ENCODE data around the gene COBLL1.

Gene COBLL1

DNA sequence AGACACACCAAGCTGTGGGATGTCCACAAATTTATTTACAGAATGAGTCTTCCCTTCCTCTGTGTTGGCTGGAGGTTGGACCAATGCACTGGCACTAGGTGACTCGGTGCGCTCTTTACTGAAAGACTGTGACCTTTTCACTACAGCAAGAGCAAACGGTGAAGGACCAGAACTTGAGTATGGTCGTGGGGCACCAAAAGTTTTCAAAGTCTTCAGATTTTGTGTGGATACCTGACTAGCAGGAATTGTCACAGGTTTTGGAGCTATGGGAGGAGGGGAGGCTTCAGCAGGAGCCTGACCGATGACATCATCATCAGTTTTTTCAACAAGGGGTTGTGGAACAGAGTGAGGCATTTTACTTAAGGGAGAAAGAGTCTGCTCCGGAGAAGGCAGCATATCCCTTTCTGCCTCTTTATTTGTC, 147.3 kb downstream of the COBLL1 start:
- H3K27me3 ChIP-seq (ENCODE audit: control insufficient read depth in 5 of 5, insufficient read depth in 4 of 5, low read length in 5 of 5) = no peaks in the 10 kb centered on the region
- H3K27ac ChIP-seq (ENCODE audit: low read depth, low read length) = no peak overlapping the region
- peaks cover 0 to 8% (median 0%) of the 10 kb centered on the region in 5 donors for H3K4me1 ChIP-seq (ENCODE audit: control insufficient read depth in 5 of 5, insufficient read depth in 5 of 5, low read length in 5 of 5)
- no peaks in the 10 kb centered on the region for H3K9me3 ChIP-seq (ENCODE audit: control insufficient read depth in 5 of 5, low read length in 5 of 5)
- H3K36me3 ChIP-seq (ENCODE audit: control insufficient read depth in 5 of 5, insufficient read depth in 5 of 5, low read length in 5 of 5) = peaks cover 37 to 64% (median 52%) of the 10 kb centered on the region in 5 donors
- H3K9ac ChIP-seq (ENCODE audit: low read length in 5 of 5) = no peak overlapping the region
- H3K4me3 ChIP-seq (ENCODE audit: low read depth in 1 of 5, low read length in 5 of 5) = no peak overlapping the region

DNA sequence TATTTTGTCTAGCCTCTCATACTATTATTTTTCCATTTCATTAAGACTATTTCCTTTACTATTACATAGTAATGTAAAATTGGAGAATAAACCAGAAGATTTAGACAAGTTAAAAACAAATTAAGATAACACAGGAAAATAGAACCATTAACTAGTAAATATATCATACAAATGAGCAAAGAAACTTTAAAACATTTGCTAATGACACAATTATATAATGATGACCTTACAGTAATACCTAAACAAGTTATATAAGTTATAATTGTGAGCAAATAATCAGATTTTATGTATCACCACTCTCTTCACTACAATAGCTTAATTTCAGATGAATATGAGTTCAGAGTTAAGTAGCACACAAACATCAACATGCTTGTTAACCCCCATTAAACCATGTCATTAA, 147.8 kb downstream of the COBLL1 start:
- no peak overlapping the region for H3K4me3 ChIP-seq (ENCODE audit: low read depth in 1 of 5, low read length in 5 of 5)
- H3K36me3 ChIP-seq (ENCODE audit: control insufficient read depth in 5 of 5, insufficient read depth in 5 of 5, low read length in 5 of 5) = peaks cover 41 to 64% (median 52%) of the 10 kb centered on the region in 5 donors
- H3K9me3 ChIP-seq (ENCODE audit: control insufficient read depth in 5 of 5, low read length in 5 of 5) = no peaks in the 10 kb centered on the region
- H3K27ac ChIP-seq (ENCODE audit: low read depth, low read length) = no peak overlapping the region
- no peaks in the 10 kb centered on the region for H3K27me3 ChIP-seq (ENCODE audit: control insufficient read depth in 5 of 5, insufficient read depth in 4 of 5, low read length in 5 of 5)
- H3K9ac ChIP-seq (ENCODE audit: low read length in 5 of 5) = no peak overlapping the region
- peaks cover 0 to 8% (median 0%) of the 10 kb centered on the region in 5 donors for H3K4me1 ChIP-seq (ENCODE audit: control insufficient read depth in 5 of 5, insufficient read depth in 5 of 5, low read length in 5 of 5)

DNA sequence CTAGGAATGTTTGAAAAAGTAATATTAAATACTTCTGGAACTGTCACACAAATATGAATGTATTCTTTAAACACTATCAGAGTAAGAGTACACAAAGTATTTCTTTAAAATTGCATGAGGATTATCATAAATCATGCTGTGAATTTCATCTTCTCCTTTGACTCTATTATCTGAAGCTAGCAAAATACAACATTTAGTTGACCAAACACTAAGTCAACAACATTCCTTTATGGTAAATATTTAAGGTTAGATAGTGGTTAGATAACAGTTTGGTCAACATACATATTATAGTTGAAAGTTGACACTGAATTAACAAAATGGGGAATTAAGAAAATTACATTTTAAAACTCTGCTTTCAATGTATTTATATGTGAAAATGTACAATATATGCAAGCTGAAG, 148.2 kb downstream of the COBLL1 start:
- H3K4me1 ChIP-seq (ENCODE audit: control insufficient read depth in 5 of 5, insufficient read depth in 5 of 5, low read length in 5 of 5) = peaks cover 0 to 8% (median 0%) of the 10 kb centered on the region in 5 donors
- H3K4me3 ChIP-seq (ENCODE audit: low read depth in 1 of 5, low read length in 5 of 5) = no peak overlapping the region
- H3K9ac ChIP-seq (ENCODE audit: low read length in 5 of 5) = no peak overlapping the region
- no peak overlapping the region for H3K27ac ChIP-seq (ENCODE audit: low read depth, low read length)
- H3K36me3 ChIP-seq (ENCODE audit: control insufficient read depth in 5 of 5, insufficient read depth in 5 of 5, low read length in 5 of 5) = peaks cover 41 to 62% (median 52%) of the 10 kb centered on the region in 5 donors
- H3K9me3 ChIP-seq (ENCODE audit: control insufficient read depth in 5 of 5, low read length in 5 of 5) = no peaks in the 10 kb centered on the region
- H3K27me3 ChIP-seq (ENCODE audit: control insufficient read depth in 5 of 5, insufficient read depth in 4 of 5, low read length in 5 of 5) = no peaks in the 10 kb centered on the region

DNA sequence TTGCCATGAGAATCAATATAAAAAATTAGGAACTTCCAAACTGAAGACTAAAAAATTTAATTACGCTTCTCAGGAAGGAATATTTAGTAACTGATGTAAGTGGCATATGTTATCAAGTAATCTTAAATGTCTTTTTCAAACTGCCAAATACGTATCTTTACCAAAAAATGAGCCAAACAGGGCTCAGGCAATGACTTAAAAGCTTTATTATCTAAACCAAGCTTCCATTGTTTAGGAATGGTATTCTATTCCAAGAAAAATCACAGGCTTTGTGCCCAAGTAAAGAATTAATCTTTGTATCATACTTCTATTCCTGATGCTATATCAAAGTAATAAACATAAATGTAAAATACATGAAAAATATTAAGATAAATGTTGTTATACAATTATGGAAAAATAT, 148.7 kb downstream of the COBLL1 start:
- Histone ChIP-seq H3K9me3 (ENCODE audit: control insufficient read depth in 5 of 5, low read length in 5 of 5) (no peaks in the 10 kb centered on the region), H3K36me3 (ENCODE audit: control insufficient read depth in 5 of 5, insufficient read depth in 5 of 5, low read length in 5 of 5) (peaks cover 41 to 61% (median 56%) of the 10 kb centered on the region in 5 donors), H3K27me3 (ENCODE audit: control insufficient read depth in 5 of 5, insufficient read depth in 4 of 5, low read length in 5 of 5) (no peaks in the 10 kb centered on the region), H3K4me1 (ENCODE audit: control insufficient read depth in 5 of 5, insufficient read depth in 5 of 5, low read length in 5 of 5) (peaks cover 0 to 8% (median 0%) of the 10 kb centered on the region in 5 donors), H3K9ac (ENCODE audit: low read length in 5 of 5) (no peak overlapping the region), H3K27ac (ENCODE audit: low read depth, low read length) (peak overlapping the region; percentile 19), H3K4me3 (ENCODE audit: low read depth in 1 of 5, low read length in 5 of 5) (no peak overlapping the region)

DNA sequence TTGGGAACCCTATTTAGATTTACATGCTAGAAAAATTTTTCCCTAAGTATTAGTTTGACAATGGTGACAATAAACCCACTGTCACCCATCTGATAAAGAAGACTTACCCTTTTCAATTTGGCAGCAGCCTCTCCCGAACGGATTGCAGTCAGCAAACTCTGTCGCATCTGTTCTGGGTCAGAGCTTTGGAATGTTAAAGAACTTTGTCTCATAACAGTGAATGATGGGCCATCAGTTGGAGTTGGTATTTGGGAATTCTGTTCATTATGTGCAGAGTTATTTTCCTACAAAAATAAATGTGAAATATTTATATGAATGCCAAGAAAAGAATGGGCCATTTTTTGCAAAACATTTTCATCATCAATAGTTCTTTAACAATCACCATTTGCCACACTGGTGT, 149.5 kb downstream of the COBLL1 start:
- Histone ChIP-seq H3K4me1 (ENCODE audit: control insufficient read depth in 5 of 5, insufficient read depth in 5 of 5, low read length in 5 of 5) (peaks cover 0 to 8% (median 0%) of the 10 kb centered on the region in 5 donors), H3K27ac (ENCODE audit: low read depth, low read length) (peak overlapping the region; percentile 47), H3K4me3 (ENCODE audit: low read depth in 1 of 5, low read length in 5 of 5) (no peak overlapping the region), H3K9ac (ENCODE audit: low read length in 5 of 5) (no peak overlapping the region), H3K9me3 (ENCODE audit: control insufficient read depth in 5 of 5, low read length in 5 of 5) (no peaks in the 10 kb centered on the region), H3K36me3 (ENCODE audit: control insufficient read depth in 5 of 5, insufficient read depth in 5 of 5, low read length in 5 of 5) (peaks cover 48 to 68% (median 60%) of the 10 kb centered on the region in 5 donors), H3K27me3 (ENCODE audit: control insufficient read depth in 5 of 5, insufficient read depth in 4 of 5, low read length in 5 of 5) (no peaks in the 10 kb centered on the region)

DNA sequence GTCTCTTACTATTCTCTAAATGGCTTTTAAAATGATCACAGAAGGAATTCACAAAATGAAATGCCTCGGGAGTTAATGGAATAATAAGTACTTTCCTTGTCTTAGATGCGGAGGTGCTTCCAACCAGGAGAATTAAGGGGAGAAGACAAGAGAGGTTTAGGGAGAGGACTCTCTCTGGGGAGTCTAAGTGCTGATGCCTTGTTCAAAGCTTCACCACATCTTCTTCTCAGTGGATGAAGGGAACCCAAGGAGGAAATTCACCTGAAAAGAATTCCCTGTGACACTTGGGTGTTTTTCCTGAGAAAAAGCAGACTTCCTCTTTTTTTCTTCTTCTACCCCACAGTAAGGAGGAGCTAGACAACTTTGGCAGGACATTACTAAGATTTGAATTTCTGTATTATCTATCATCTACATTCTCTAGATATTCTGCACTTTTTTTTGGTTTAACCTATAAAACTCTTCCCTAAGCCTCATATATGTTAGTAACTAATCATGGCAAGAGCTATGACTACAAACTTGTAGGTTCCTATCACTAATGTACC, 150.2 kb downstream of the COBLL1 start:
- Histone ChIP-seq H3K27me3 (ENCODE audit: control insufficient read depth in 5 of 5, insufficient read depth in 4 of 5, low read length in 5 of 5) (no peaks in the 10 kb centered on the region), H3K36me3 (ENCODE audit: control insufficient read depth in 5 of 5, insufficient read depth in 5 of 5, low read length in 5 of 5) (peaks cover 49 to 68% (median 60%) of the 10 kb centered on the region in 5 donors), H3K9ac (ENCODE audit: low read length in 5 of 5) (no peak overlapping the region), H3K9me3 (ENCODE audit: control insufficient read depth in 5 of 5, low read length in 5 of 5) (no peaks in the 10 kb centered on the region), H3K4me3 (ENCODE audit: low read depth in 1 of 5, low read length in 5 of 5) (no peak overlapping the region), H3K27ac (ENCODE audit: low read depth, low read length) (peak overlapping the region; percentile 47), H3K4me1 (ENCODE audit: control insufficient read depth in 5 of 5, insufficient read depth in 5 of 5, low read length in 5 of 5) (peaks cover 0 to 8% (median 0%) of the 10 kb centered on the region in 5 donors)

DNA sequence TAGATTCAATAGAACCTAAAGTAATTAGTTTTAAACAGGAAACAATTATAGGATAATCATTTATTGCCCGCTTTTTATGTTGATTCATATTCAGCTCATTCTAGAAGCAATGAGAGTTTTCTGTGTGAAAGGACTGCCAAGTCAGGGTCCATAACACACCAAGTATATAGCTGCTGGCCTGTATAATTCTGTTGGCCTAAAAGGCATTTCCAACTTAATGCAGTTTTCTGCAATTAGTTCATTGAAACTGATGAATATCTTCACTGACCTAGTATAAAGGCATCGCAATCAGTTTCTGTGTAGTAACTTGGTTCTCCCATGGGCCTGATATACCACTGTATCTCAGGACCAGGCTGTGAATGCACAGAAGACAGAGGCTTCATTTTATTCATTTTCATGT, 151.3 kb downstream of the COBLL1 start:
- Histone ChIP-seq H3K4me1 (ENCODE audit: control insufficient read depth in 5 of 5, insufficient read depth in 5 of 5, low read length in 5 of 5) (peaks cover 0 to 8% (median 0%) of the 10 kb centered on the region in 5 donors), H3K9me3 (ENCODE audit: control insufficient read depth in 5 of 5, low read length in 5 of 5) (no peaks in the 10 kb centered on the region), H3K36me3 (ENCODE audit: control insufficient read depth in 5 of 5, insufficient read depth in 5 of 5, low read length in 5 of 5) (peaks cover 47 to 67% (median 52%) of the 10 kb centered on the region in 5 donors), H3K4me3 (ENCODE audit: low read depth in 1 of 5, low read length in 5 of 5) (no peak overlapping the region), H3K27ac (ENCODE audit: low read depth, low read length) (no peak overlapping the region), H3K27me3 (ENCODE audit: control insufficient read depth in 5 of 5, insufficient read depth in 4 of 5, low read length in 5 of 5) (no peaks in the 10 kb centered on the region), H3K9ac (ENCODE audit: low read length in 5 of 5) (no peak overlapping the region)

DNA sequence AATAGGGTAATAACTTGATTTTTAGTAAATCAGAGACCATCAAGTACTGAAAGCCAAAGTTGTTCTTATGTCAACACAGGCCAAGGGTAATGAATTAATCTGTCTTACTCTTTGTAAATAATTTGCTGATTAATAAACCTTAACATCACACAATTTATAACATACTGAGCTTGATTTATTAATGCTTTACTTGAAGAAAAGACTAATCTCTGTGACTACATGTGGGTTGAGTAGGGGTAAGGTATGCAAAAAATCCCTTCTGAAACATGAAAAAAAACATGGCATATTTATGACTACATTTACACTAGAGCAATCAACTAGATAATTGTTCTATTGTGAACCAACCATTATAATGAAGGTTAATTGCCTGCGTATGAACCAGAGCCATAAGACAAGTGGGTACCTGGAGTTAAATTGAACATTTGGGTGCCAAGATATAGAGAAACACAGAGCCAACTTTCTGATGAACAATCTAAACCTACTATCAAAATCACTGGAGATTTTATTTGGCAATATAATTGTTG, 152.7 kb downstream of the COBLL1 start:
- Histone ChIP-seq H3K36me3 (ENCODE audit: control insufficient read depth in 5 of 5, insufficient read depth in 5 of 5, low read length in 5 of 5) (peaks cover 34 to 55% (median 43%) of the 10 kb centered on the region in 5 donors), H3K27ac (ENCODE audit: low read depth, low read length) (no peak overlapping the region), H3K9ac (ENCODE audit: low read length in 5 of 5) (no peak overlapping the region), H3K27me3 (ENCODE audit: control insufficient read depth in 5 of 5, insufficient read depth in 4 of 5, low read length in 5 of 5) (no peaks in the 10 kb centered on the region), H3K4me1 (ENCODE audit: control insufficient read depth in 5 of 5, insufficient read depth in 5 of 5, low read length in 5 of 5) (peaks cover 0 to 8% (median 0%) of the 10 kb centered on the region in 5 donors), H3K9me3 (ENCODE audit: control insufficient read depth in 5 of 5, low read length in 5 of 5) (no peaks in the 10 kb centered on the region), H3K4me3 (ENCODE audit: low read depth in 1 of 5, low read length in 5 of 5) (no peak overlapping the region)

DNA sequence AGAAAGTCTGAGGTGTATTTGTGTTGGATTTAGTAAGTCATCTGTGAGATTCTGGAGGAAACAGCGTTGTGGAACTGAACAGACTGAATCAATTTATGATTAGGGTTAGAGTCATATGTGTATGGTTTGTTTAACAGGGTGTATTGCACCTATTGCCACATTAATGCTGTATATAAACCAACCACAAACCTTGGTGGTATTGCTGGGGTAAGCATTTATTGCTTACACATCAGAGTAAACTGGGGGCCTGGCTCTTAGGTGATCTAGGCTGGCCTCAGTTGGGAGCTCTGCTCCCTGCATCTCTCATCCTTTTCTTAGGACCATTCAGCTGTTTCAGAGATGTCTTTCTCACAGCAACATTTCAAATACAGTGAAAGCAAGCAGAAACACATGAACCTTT, 160.6 kb downstream of the COBLL1 start:
- Histone ChIP-seq H3K9ac (ENCODE audit: low read length in 5 of 5) (no peak overlapping the region), H3K27me3 (ENCODE audit: control insufficient read depth in 5 of 5, insufficient read depth in 4 of 5, low read length in 5 of 5) (no peaks in the 10 kb centered on the region), H3K27ac (ENCODE audit: low read depth, low read length) (no peak overlapping the region)

DNA sequence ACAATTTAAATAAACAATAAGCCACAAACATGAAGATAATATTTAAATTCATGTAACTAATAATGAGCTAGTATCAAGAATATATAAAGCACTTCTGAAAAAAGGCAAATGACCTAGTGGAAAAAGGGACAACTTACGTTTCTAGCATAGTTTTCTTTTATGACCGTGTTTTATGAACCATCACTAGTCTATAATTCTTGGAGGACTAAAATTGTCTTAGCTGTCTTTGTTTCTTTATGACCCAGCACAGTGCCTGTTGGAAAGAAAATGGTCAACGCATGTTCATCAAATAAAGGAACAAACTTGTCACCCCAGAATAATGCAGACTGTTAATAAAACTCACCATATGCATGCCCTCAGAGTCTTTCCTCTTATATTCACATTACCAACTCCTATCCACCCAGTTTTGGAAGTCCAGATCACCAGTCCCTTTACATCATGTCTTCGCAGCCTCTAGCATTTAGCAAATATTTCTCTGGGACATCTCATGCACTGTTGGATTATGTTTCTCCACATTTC, 162.9 kb downstream of the COBLL1 start:
- no peak overlapping the region for H3K9ac ChIP-seq (ENCODE audit: low read length in 5 of 5)

More for the DNA sequence above, 160.6 kb downstream of the COBLL1 start:
- H3K36me3 ChIP-seq (ENCODE audit: control insufficient read depth in 5 of 5, insufficient read depth in 5 of 5, low read length in 5 of 5) = peaks cover 0 to 34% (median 15%) of the 10 kb centered on the region in 5 donors
- no peak overlapping the region for H3K4me3 ChIP-seq (ENCODE audit: low read depth in 1 of 5, low read length in 5 of 5)
- no peaks in the 10 kb centered on the region for H3K4me1 ChIP-seq (ENCODE audit: control insufficient read depth in 5 of 5, insufficient read depth in 5 of 5, low read length in 5 of 5)
- peaks cover 0 to 8% (median 0%) of the 10 kb centered on the region in 5 donors for H3K9me3 ChIP-seq (ENCODE audit: control insufficient read depth in 5 of 5, low read length in 5 of 5)

More for the DNA sequence above, 162.9 kb downstream of the COBLL1 start:
- H3K27ac ChIP-seq (ENCODE audit: low read depth, low read length) = no peak overlapping the region
- no peaks in the 10 kb centered on the region for H3K27me3 ChIP-seq (ENCODE audit: control insufficient read depth in 5 of 5, insufficient read depth in 4 of 5, low read length in 5 of 5)
- H3K4me1 ChIP-seq (ENCODE audit: control insufficient read depth in 5 of 5, insufficient read depth in 5 of 5, low read length in 5 of 5) = no peaks in the 10 kb centered on the region
- peaks cover 0 to 8% (median 0%) of the 10 kb centered on the region in 5 donors for H3K9me3 ChIP-seq (ENCODE audit: control insufficient read depth in 5 of 5, low read length in 5 of 5)
- H3K36me3 ChIP-seq (ENCODE audit: control insufficient read depth in 5 of 5, insufficient read depth in 5 of 5, low read length in 5 of 5) = peaks cover 4 to 34% (median 9%) of the 10 kb centered on the region in 5 donors
- no peak overlapping the region for H3K4me3 ChIP-seq (ENCODE audit: low read depth in 1 of 5, low read length in 5 of 5)
